Measurements from ENCODE around the gene FAM13C.

- TF ChIP-seq CTCF (conservative IDR thresholded peaks at IDR 0.05 in 1 of 2, IDR thresholded peaks at IDR 0.05 in 1 of 2; ENCODE audit: extremely low read depth in 1 of 2, insufficient read depth in 1 of 2, low read depth in 1 of 2, low read length in 2 of 2) (no peak), EZH2 (IDR thresholded peaks at IDR 0.05; ENCODE audit: borderline replicate concordance, low read length) (no peak)
Measured at GRCh38 chr10:59362144-59362958, at the start of gene FAM13C.
